GM23338 (cell line): ENCODE results near the gene DGKG.

ENCODE experiments used
- CREB1 ChIP-seq: fragments of 250-450 bp; sonication (Bioruptor Pico); IDR thresholded peaks from 2 replicates; pipeline ENCODE4 v1.5.0; 2020; ENCODE audit warnings: low read depth, mild to moderate bottlenecking, moderate library complexity
- CTCF ChIP-seq, 2 experiments: fragments of 200-600 bp in 1 of 2; sonication (generic) in 1 of 2; conservative IDR thresholded peaks; 2 replicates each; pipeline versions ENCODE4 v1.5.1 to v1.6.1; 2016 to 2017; ENCODE audit warnings: antibody characterized with exemption in 2 of 2, low read depth in 2 of 2, mild to moderate bottlenecking in 2 of 2, moderate library complexity in 1 of 2
- ETS1 ChIP-seq: IDR thresholded peaks from 2 replicates; pipeline ENCODE4 v1.6.1; 2016; ENCODE audit warnings: antibody characterized with exemption
- EZH2 ChIP-seq: fragments of 200-600 bp; sonication (generic); IDR thresholded peaks from one replicate; pipeline ENCODE4 v1.8.0; 2017; ENCODE audit warnings: antibody characterized with exemption, mild to moderate bottlenecking, low read depth; ENCODE audit not compliant: unreplicated experiment
- EZH2phosphoT487 ChIP-seq: fragments of 200-600 bp; sonication (generic); IDR thresholded peaks from one replicate; pipeline ENCODE4 v1.8.1; 2018; ENCODE audit warnings: antibody characterized with exemption; ENCODE audit not compliant: unreplicated experiment
- JUNB ChIP-seq: IDR thresholded peaks from one replicate; pipeline ENCODE4 v1.6.1; 2016; ENCODE audit warnings: antibody characterized with exemption; ENCODE audit not compliant: unreplicated experiment
- NANOG ChIP-seq: IDR thresholded peaks from 2 replicates; pipeline ENCODE4 v1.6.1; 2016; ENCODE audit warnings: antibody characterized with exemption, borderline replicate concordance
- POLR2AphosphoS5 ChIP-seq: IDR thresholded peaks from 2 replicates; pipeline ENCODE4 v1.6.1; 2016; ENCODE audit warnings: antibody characterized with exemption, low read depth
- REST ChIP-seq: IDR thresholded peaks from one replicate; pipeline ENCODE4 v1.6.1; 2018; ENCODE audit warnings: antibody characterized with exemption; ENCODE audit not compliant: unreplicated experiment
- STAT1 ChIP-seq: IDR thresholded peaks from one replicate; pipeline ENCODE4 v1.6.1; 2016; ENCODE audit warnings: antibody characterized with exemption; ENCODE audit not compliant: unreplicated experiment

GRCh38 chr3:186365202-186365974, 3.4 kb upstream of the DGKG start:
- TF ChIP-seq EZH2 (no peak), CTCF (conservative IDR thresholded peaks at IDR 0.05; ENCODE audit: low read depth in 2 of 2) (no peak), REST (no peak), CREB1 (CRISPR knock-in tag) (no peak), POLR2AphosphoS5 (no peak), ETS1 (no peak), JUNB (no peak), EZH2phosphoT487 (no peak), NANOG (no peak), STAT1 (no peak)
